Liver (tissue), 9 donors: ENCODE data around the gene ANKRD6. TPM values are rescaled to one million over a fixed set of nuclear protein-coding genes. Genes with fewer than 3 reads are reported as not detected.

Experiments used
- DNase-seq: peaks from one replicate; pipeline ENCODE4 v3.0.0-alpha.2; 2017; ENCODE audit warnings: low spot score
- H3K27ac ChIP-seq, 2 donors: one replicate each; pipeline ENCODE4 v1.7.0; 2013; ENCODE audit warnings: inconsistent platforms in 2 of 2, low read length in 2 of 2, control low read depth in 1 of 2, low read depth in 1 of 2, mild to moderate bottlenecking in 1 of 2
- H3K27me3 ChIP-seq, 4 donors: one replicate each; pipeline versions ENCODE4 v1.6.1 to v1.7.0; 2013; ENCODE audit warnings: low read length in 3 of 4, inconsistent platforms in 1 of 4, mild to moderate bottlenecking in 1 of 4, moderate library complexity in 1 of 4; ENCODE audit not compliant: control insufficient read depth in 4 of 4, insufficient read depth in 4 of 4
- H3K36me3 ChIP-seq, 4 donors: one replicate each; pipeline versions ENCODE4 v1.6.1 to v1.7.0; 2013; ENCODE audit warnings: low read length in 3 of 4, mild to moderate bottlenecking in 3 of 4, low read depth in 1 of 4, moderate library complexity in 1 of 4; ENCODE audit not compliant: control insufficient read depth in 4 of 4, insufficient read depth in 3 of 4
- H3K4me1 ChIP-seq, 4 donors: one replicate each; pipeline versions ENCODE4 v1.6.1 to v1.7.0; 2013; ENCODE audit warnings: low read length in 3 of 4, mild to moderate bottlenecking in 3 of 4, moderate library complexity in 1 of 4; ENCODE audit not compliant: control insufficient read depth in 4 of 4, insufficient read depth in 4 of 4
- H3K4me3 ChIP-seq, 3 donors: one replicate each; pipeline versions ENCODE4 v1.6.1 to v1.7.0; 2013; ENCODE audit warnings: low read length in 3 of 3, control low read depth in 1 of 3, low read depth in 1 of 3, mild to moderate bottlenecking in 1 of 3
- H3K9ac ChIP-seq, 2 donors: one replicate each; pipeline ENCODE4 v1.7.0; 2013; ENCODE audit warnings: low read length in 2 of 2, mild to moderate bottlenecking in 2 of 2, moderate library complexity in 2 of 2, control low read depth in 1 of 2, low read depth in 1 of 2
- H3K9me3 ChIP-seq, 4 donors: one replicate each; pipeline versions ENCODE4 v1.6.1 to v1.7.0; 2013; ENCODE audit warnings: low read length in 3 of 4; ENCODE audit not compliant: control insufficient read depth in 4 of 4
- FOXA1 ChIP-seq: IDR thresholded peaks from 2 replicates; pipeline ENCODE4 v1.6.1; 2016; ENCODE audit warnings: antibody characterized with exemption
- FOXA2 ChIP-seq: IDR thresholded peaks from 2 replicates; pipeline ENCODE4 v1.6.1; 2016; ENCODE audit warnings: antibody characterized with exemption
- GABPA ChIP-seq, 2 donors: IDR thresholded peaks in 1 of 2; conservative IDR thresholded peaks in 1 of 2; 2 replicates each; pipeline ENCODE4 v1.6.1; 2016; ENCODE audit warnings: antibody characterized with exemption in 2 of 2, mild to moderate bottlenecking in 1 of 2, moderate library complexity in 1 of 2
- HNF4A ChIP-seq, 2 donors: conservative IDR thresholded peaks; 2 replicates each; pipeline ENCODE4 v1.6.1; 2016; ENCODE audit warnings: antibody characterized with exemption in 2 of 2, mild to moderate bottlenecking in 2 of 2
- HNF4G ChIP-seq: IDR thresholded peaks from 2 replicates; pipeline ENCODE4 v1.6.1; 2016; ENCODE audit warnings: antibody characterized with exemption
- JUND ChIP-seq, 2 donors: IDR thresholded peaks; 2 replicates each; pipeline ENCODE4 v1.6.1; 2016; ENCODE audit warnings: antibody characterized with exemption in 2 of 2
- NR2F2 ChIP-seq: IDR thresholded peaks from 2 replicates; pipeline ENCODE4 v1.6.1; 2016; ENCODE audit warnings: antibody characterized with exemption
- RAD21 ChIP-seq, 2 donors: IDR thresholded peaks; 2 replicates each; pipeline ENCODE4 v1.6.1; 2016; ENCODE audit warnings: antibody characterized with exemption in 2 of 2, mild to moderate bottlenecking in 2 of 2
- SP1 ChIP-seq: IDR thresholded peaks from 2 replicates; pipeline ENCODE4 v1.6.1; 2018; ENCODE audit warnings: antibody characterized with exemption, mild to moderate bottlenecking
- TAF1 ChIP-seq: conservative IDR thresholded peaks from 2 replicates; pipeline ENCODE4 v1.6.1; 2016; ENCODE audit warnings: antibody characterized with exemption, mild to moderate bottlenecking
- YY1 ChIP-seq: IDR thresholded peaks from 2 replicates; pipeline ENCODE4 v1.6.1; 2016; ENCODE audit warnings: antibody characterized with exemption, mild to moderate bottlenecking
- WGBS: extraction: QIAGEN DNeasy Blood & Tissue Kit; methylation state at CpG from one replicate; pipeline ENCODE4 v1.1.7; 2013; 5-methylcytosine and 5-hydroxymethylcytosine counted together
- polyA plus RNA-seq, 2 donors: library from polyadenylated mRNA; stranded (reverse) in 1 of 2; unstranded in 1 of 2; fragments of 200-250 nt in 1 of 2; fragments of >200 nt in 1 of 2; fragmentation: Nextera tagmentation in 1 of 2; extraction: Ambion mirVana in 1 of 2; gene quantifications; one replicate each; pipeline versions ENCODE4 v1.2.1 to v1.2.3, GENCODE V29; 2013 to 2015
- total RNA-seq, 2 donors: library from RNA; depleted of rRNA; stranded (reverse); fragments of >200 nt; gene quantifications; one replicate each; pipeline ENCODE4 v1.2.3, GENCODE V29; 2014
- TF ChIP-seq, protein P1 (sequence below): IDR thresholded peaks from 2 replicates; pipeline ENCODE4 v1.6.1; 2016; ENCODE audit warnings: antibody characterized with exemption
- TF ChIP-seq, protein P2 (sequence below): IDR thresholded peaks from 2 replicates; pipeline ENCODE4 v1.6.1; 2016; ENCODE audit warnings: antibody characterized with exemption
- TF ChIP-seq, protein P3 (sequence below): IDR thresholded peaks from 2 replicates; pipeline ENCODE4 v1.6.1; 2016; ENCODE audit warnings: antibody characterized with exemption
- TF ChIP-seq, protein P4 (sequence below): IDR thresholded peaks from 2 replicates; pipeline ENCODE4 v1.6.1; 2016; ENCODE audit warnings: antibody characterized with exemption, mild to moderate bottlenecking
- donor health status: healthy.
- donor health status: healthy.
- donor health status: healthy.
- donor health status: healthy.
- donor health status: healthy.

The ANKRD6 gene
- total and polyA plus RNA-seq, 4 donors: 2.9 to 9.2 (median 3.8) TPM

DNA sequence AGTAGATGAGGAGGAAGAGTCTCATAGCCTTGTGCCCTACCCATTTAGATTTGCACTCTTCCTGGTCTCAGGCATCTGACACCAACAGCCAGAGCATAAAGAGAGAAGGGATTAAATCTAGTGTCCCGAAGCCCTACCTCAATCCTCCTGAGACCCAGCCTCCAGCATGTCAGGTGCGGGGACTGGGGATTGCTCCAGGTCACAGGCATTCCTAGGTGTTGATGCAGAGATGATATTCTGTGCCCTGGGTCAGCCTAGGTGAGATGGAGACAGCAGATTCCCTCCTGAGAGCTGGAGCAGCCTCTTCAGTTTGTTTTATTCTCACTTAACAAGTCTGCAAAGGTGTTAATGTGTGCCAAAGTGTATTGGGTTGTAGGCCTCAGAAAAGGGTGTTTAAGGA lies 89.8 kb downstream of the ANKRD6 start:
- H3K4me3 ChIP-seq: no peak overlapping the region
- WGBS: 86% methylated on average over 2 of the region's 2 CpGs
- no peaks in the 10 kb centered on the region for H3K27me3 ChIP-seq
- no peak overlapping the region for H3K27ac ChIP-seq
- H3K4me1 ChIP-seq: no peaks in the 10 kb centered on the region
- peaks cover 0 to 1% (median 0%) of the 10 kb centered on the region in 4 donors for H3K9me3 ChIP-seq
- no peak overlapping the region for H3K9ac ChIP-seq
- no peak for DNase-seq
- TF ChIP-seq RAD21 (IDR thresholded peaks at IDR 0.05) (no peak), HNF4G (no peak), JUND (IDR thresholded peaks at IDR 0.05) (no peak), SP1 (no peak), FOXA2 (no peak)
- TF ChIP-seq, protein P1, sequence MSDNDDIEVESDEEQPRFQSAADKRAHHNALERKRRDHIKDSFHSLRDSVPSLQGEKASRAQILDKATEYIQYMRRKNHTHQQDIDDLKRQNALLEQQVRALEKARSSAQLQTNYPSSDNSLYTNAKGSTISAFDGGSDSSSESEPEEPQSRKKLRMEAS: no peak
- TF ChIP-seq, protein P2, sequence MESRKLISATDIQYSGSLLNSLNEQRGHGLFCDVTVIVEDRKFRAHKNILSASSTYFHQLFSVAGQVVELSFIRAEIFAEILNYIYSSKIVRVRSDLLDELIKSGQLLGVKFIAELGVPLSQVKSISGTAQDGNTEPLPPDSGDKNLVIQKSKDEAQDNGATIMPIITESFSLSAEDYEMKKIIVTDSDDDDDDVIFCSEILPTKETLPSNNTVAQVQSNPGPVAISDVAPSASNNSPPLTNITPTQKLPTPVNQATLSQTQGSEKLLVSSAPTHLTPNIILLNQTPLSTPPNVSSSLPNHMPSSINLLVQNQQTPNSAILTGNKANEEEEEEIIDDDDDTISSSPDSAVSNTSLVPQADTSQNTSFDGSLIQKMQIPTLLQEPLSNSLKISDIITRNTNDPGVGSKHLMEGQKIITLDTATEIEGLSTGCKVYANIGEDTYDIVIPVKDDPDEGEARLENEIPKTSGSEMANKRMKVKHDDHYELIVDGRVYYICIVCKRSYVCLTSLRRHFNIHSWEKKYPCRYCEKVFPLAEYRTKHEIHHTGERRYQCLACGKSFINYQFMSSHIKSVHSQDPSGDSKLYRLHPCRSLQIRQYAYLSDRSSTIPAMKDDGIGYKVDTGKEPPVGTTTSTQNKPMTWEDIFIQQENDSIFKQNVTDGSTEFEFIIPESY: no peak
- no peaks in the 10 kb centered on the region for H3K36me3 ChIP-seq

DNA sequence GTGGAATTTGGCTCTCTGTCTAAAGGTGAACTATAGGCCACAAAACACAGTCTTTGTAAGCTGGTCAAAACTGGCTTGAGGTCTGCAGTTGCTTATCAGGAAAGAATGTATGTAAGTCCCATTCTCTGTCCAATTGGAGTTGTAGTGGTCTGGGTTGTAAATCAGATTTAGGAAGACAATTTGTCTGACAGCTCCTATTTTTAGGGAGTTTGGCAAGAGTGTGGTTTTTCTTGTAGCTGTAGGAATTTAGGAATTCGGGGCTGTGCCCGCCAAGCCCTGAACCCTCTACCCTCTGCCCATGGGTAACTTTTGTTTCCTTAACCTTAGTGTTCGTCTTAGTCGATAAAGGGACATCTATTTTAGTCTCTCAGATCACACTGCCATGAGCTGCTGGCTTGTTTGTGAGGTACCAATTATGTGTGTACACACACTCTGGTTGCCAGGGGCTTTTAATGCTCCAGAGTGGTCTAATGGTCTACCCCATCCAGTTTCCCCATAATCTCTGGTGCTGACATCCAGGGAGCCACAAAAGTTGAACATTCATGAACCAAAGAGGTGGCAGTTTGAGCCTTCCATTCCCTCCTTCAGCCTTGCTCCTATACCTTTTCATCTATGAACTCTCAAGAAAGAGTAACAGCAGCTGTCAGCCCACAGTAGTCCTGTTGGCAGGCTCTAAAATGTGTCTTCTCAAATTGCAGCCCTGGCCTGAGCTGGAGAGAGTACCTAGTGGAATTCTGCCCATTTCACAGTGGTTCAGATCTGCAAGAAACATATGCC lies 93.0 kb downstream of the ANKRD6 start:
- no peaks in the 10 kb centered on the region for H3K4me1 ChIP-seq
- no peak for DNase-seq
- TF ChIP-seq, protein P1: no peak
- TF ChIP-seq YY1 (no peak), TAF1 (no peak), GABPA (IDR thresholded peaks at IDR 0.05 in 1 of 2, conservative IDR thresholded peaks at IDR 0.05 in 1 of 2) (no peak), FOXA2 (no peak), FOXA1 (no peak), NR2F2 (no peak), HNF4G (no peak), SP1 (no peak)
- TF ChIP-seq, protein P3, sequence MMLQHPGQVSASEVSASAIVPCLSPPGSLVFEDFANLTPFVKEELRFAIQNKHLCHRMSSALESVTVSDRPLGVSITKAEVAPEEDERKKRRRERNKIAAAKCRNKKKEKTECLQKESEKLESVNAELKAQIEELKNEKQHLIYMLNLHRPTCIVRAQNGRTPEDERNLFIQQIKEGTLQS: no peak
- TF ChIP-seq, protein P2: no peak
- peaks cover 0 to 1% (median 0%) of the 10 kb centered on the region in 4 donors for H3K9me3 ChIP-seq
- H3K9ac ChIP-seq: no peak overlapping the region
- WGBS: 93% methylated on average over 4 of the region's 4 CpGs
- H3K36me3 ChIP-seq: no peaks in the 10 kb centered on the region
- no peak overlapping the region for H3K27ac ChIP-seq
- H3K4me3 ChIP-seq: no peak overlapping the region
- H3K27me3 ChIP-seq: no peaks in the 10 kb centered on the region

DNA sequence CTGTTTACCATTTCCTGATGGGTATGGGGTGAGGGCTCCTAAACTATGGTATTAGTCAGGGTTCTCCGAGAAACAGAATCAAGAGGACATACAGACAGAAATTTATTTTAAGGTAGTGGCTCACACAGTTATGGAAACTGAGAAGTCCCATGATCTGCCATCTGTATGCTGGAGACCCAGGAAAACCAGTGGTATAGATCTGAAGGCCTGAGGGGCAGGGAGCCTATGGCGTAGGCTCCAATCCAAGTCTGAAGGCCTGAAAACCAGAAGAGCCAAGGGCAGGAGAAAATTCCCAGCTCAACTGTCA lies 93.6 kb downstream of the ANKRD6 start:
- H3K27me3 ChIP-seq: no peaks in the 10 kb centered on the region
- no peak overlapping the region for H3K9ac ChIP-seq
- no peaks in the 10 kb centered on the region for H3K36me3 ChIP-seq
- no peak overlapping the region for H3K27ac ChIP-seq
- no peaks in the 10 kb centered on the region for H3K4me1 ChIP-seq
- no peak overlapping the region for H3K4me3 ChIP-seq
- H3K9me3 ChIP-seq: peaks cover 0 to 1% (median 0%) of the 10 kb centered on the region in 4 donors
- no peak for DNase-seq
- whole genome bisulfite sequencing: 98% methylated on average over 2 of the region's 2 CpGs
- no peak for TF ChIP-seq NR2F2
- no peak for TF ChIP-seq HNF4A (conservative IDR thresholded peaks at IDR 0.05)
- TF ChIP-seq, protein P1: no peak
- TF ChIP-seq, protein P2: no peak
- TF ChIP-seq TAF1: no peak
- no peak for TF ChIP-seq FOXA2
- TF ChIP-seq FOXA1: no peak
- TF ChIP-seq RAD21 (IDR thresholded peaks at IDR 0.05): no peak
- TF ChIP-seq, protein P4, sequence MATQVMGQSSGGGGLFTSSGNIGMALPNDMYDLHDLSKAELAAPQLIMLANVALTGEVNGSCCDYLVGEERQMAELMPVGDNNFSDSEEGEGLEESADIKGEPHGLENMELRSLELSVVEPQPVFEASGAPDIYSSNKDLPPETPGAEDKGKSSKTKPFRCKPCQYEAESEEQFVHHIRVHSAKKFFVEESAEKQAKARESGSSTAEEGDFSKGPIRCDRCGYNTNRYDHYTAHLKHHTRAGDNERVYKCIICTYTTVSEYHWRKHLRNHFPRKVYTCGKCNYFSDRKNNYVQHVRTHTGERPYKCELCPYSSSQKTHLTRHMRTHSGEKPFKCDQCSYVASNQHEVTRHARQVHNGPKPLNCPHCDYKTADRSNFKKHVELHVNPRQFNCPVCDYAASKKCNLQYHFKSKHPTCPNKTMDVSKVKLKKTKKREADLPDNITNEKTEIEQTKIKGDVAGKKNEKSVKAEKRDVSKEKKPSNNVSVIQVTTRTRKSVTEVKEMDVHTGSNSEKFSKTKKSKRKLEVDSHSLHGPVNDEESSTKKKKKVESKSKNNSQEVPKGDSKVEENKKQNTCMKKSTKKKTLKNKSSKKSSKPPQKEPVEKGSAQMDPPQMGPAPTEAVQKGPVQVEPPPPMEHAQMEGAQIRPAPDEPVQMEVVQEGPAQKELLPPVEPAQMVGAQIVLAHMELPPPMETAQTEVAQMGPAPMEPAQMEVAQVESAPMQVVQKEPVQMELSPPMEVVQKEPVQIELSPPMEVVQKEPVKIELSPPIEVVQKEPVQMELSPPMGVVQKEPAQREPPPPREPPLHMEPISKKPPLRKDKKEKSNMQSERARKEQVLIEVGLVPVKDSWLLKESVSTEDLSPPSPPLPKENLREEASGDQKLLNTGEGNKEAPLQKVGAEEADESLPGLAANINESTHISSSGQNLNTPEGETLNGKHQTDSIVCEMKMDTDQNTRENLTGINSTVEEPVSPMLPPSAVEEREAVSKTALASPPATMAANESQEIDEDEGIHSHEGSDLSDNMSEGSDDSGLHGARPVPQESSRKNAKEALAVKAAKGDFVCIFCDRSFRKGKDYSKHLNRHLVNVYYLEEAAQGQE: no peak
